Measurements from ENCODE around the gene OR2T1.
"Not testable (repeated sequence)": the region's sequence is repeated elsewhere in the genome, so short reads cannot be mapped to it uniquely, and the experiment has no call there.

The OR2T1 gene, protein sequence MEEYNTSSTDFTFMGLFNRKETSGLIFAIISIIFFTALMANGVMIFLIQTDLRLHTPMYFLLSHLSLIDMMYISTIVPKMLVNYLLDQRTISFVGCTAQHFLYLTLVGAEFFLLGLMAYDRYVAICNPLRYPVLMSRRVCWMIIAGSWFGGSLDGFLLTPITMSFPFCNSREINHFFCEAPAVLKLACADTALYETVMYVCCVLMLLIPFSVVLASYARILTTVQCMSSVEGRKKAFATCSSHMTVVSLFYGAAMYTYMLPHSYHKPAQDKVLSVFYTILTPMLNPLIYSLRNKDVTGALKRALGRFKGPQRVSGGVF

DNA sequence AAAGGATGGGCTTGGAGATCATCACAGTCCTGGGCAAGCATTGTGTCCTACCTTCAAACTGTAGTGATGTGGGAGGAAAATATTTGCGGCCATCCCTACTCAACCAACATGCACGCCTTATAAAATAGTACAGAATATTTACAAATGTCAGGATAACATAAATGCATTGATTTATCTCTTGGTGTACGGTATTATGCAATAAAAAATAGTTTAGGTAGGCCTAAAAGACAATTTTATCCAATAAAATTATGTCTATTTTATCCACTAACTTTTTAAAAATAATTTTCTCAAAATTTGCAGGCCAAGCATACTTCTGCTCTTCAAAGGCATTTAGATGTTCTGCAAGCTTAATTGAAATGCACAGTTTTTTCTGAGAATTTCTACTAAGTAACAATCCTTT lies at the start of gene OR2T1:
OR2T1 (plus strand) TSS at position 301 of the 400 bp plus-strand sequence. CDS start 3,100 bp downstream, outside the sequence.
- DNase-seq = no peak

DNA sequence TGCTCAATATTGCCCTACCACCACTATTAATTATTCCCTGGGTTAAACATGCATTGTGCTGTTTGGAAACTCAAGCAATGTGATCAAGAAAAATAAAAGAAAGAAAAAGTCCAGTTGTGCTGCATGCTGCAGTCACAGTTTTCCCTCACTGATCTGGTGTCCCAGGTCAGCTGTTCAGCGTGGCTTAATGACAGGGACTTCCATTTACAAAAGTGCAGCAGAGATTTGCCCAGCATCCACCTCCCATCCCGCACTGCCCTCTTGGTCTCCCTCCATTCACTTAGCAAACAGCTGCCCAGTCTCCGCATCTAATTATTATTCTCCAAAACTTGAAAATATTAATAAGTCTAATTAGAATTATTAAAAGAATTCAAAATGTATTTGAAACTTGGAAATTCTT lies 43.4 kb upstream of the OR2T1 start:
- DNase-seq = no peak

DNA sequence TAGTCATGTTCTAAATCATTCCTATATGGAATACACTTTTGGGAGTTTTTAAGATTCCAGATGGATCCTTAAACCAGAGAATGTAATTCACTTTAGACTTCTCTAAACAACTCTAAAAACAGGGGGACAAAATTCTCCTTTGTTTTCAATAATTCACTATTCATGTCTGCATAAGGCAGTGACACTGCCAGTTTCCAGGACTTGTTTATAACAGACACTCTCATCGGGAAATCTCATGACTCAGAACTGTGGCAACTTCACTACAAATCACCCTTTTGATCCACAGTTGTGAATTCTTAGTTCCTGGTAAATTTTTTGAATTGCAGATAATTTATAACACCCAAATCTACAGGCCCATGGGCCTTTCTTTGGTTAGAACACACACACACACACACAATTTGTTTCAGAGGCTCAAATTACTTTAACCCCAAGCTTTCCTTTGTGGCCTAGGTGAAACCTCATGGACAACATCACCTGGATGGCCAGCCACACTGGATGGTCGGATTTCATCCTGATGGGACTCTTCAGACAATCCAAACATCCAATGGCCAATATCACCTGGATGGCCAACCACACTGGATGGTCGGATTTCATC lies 41.6 kb upstream of the OR2T1 start, which contains the start of gene OR2T4:
OR2T4 (plus strand) TSS at position 545 of the 595 bp plus-strand sequence; CDS start at position 545, 0 bp downstream.
- no peak for DNase-seq

DNA sequence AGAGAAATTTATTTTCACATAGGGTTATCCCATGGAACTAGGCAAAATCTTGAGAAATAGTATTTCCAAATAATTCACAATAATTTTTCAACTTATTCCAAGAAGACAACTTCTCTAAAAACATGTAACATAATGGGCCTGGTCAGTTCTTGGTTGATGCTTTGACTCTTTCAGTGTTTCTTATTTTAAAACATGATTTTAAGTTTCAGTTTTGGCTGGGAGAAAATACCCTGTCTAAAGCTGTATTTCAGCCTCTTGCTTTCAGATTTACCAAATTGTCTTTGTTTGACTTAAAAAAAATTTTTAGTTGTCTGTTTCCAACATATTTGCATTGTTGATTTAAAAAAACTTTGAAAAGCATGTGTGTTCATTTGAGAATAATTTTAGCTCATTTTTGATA lies 36.2 kb upstream of the OR2T1 start:
- no peak for DNase-seq

DNA sequence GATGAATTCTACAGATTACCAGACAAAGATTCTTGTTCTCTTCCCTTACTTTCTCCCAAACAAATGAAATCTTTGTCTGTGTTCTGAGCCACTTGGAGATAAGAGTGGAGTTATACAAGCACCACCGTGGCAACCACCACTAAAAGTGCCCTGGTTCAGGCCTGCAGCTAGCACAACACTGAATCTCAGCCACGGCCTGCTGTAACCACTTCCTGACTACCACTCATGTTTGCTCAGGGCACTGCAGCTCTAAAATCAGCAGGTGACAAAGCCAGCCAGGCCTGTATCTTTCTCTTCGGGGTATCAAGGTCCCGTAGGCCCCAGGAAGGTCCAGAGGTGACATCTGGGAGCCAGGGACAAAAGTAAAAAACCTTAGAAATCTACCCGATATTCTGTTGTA lies 30.5 kb upstream of the OR2T1 start:
- DNase-seq = no peak

DNA sequence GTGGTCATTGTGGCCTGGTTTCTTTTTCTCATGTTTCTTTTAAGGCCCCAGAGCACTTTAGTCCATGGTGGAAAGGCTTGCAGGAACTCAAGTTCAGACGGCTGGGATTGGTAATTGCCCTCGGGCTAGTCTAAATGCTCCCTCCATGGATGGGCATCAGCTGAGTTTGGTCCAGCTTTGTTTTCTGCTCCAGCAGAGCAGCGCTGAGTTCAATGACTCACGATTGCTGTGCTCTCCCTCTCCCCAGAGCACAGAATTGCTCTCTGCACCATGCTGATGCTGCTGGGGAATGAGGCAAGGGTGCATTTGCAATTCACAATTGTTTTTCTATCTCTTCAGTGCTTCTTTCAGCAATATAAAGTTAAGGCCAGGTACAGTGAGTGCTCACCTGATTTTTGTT lies 29.1 kb upstream of the OR2T1 start:
- no peak for DNase-seq

DNA sequence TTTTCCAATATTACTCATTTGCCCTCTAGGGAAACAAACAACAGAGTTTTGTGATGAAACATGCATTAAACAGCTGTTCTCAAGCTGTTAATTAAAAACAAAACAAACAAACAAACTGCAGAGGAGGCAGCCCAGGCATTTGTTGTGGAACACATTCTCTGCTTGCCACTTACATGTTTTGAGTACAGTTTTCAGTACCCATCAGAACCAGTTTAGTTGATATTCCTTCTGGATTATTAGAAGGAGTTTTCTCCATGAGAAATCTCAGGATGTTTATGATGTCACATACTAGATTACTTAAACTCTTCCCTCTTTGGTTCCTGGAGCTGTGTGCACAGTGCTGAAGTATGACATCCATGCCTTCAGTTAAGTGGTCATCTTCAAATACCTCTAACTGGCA lies 27.4 kb upstream of the OR2T1 start, which contains the start of gene OR2T6:
OR2T6 (plus strand) TSS at position 301 of the 400 bp plus-strand sequence. CDS start 11,863 bp downstream, outside the sequence.
- DNase-seq = no peak

DNA sequence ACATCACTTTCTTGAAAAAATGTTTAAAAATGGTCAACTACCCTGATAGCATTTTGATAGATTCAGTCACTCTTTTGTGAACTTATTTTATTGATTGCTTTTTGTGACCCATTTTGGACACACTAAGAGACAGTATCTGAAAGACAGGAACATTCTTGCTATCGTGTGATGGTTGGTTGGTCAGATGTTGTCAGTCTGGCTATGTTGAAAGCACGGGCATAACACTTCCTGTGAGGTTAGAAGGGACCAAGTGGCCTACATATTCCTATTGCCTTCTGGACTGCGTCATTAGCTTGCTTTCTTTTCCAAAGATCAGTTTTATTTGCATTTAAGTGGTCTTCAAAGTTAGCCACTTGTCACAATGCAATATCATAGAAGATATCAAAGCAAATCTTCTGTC lies 25.9 kb upstream of the OR2T1 start:
- DNase-seq = no peak

DNA sequence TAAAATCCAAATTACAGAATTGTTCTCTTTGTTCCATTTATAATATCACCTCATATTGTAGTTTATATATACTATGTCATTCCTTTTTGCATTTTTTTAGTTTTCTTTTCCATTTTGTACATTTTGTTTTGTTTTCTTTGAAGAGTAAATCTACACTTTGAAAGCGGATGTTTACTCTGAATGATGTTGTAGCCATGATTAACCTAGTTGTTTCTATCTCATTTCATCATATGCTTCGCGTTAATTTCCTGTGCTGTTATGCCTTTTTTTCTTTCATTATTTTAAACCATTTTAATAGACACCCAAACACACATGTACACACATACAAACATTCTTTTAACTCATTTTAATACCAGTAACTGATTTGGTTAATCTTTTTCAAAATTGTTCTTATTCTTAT lies 22.0 kb upstream of the OR2T1 start:
- no peak for DNase-seq

DNA sequence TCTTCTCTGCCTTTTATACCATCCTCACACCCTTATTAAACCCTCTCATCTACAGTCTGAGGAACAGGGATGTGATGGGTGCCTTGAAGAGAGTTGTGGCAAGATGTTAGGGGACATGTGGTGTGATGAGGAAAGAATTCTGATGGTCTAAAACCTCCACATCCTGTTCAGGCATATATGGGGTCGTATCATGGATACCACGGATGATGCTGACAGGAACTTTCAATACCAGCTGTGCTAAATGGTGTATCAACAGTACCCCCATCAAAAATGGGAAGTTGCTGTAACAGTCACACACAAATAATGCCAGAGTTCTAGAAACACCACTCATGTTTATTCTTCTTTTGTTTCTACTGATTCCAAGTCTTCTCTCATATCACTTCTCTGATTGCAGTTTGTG lies 14.4 kb upstream of the OR2T1 start:
- DNase-seq = no peak

DNA sequence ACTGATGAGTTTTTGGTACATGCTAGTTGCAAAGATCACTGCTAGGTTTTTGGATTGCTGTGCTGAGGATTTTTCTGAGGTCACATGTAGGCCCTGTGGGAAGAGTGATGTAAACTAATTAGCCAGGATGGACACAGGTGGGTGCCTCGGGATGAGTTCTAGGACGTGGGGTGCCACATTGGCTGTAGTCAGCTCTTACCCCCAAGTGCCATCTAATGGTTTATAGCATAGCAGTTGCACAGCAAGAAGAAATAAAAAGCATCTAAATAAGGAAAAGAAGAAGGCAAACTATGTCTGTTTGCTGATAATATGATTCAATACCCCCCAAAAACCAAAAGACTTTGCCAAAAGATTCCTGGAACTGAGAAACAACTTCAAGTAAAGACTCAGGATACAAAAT lies 9.8 kb upstream of the OR2T1 start:
- no peak for DNase-seq

DNA sequence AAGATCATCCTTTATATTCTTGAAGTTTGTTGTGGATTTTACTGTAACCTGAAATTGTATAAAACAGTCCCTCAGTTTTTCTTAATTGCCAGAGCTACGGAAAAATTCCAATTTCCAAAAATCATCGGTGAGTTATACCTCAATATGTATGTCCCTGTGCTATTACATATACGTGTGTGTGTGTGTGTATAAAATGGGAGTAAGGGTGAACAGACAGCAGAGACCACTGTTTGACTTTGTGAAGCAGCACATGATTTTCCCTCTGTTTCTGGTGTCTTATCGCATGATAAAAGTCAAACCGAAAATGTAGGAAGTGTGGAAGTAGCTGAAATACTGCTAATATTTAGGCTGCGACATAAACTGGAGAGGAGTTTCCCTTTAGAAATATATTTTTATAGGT lies 1.2 kb downstream of the OR2T1 start:
- no peak for DNase-seq

DNA sequence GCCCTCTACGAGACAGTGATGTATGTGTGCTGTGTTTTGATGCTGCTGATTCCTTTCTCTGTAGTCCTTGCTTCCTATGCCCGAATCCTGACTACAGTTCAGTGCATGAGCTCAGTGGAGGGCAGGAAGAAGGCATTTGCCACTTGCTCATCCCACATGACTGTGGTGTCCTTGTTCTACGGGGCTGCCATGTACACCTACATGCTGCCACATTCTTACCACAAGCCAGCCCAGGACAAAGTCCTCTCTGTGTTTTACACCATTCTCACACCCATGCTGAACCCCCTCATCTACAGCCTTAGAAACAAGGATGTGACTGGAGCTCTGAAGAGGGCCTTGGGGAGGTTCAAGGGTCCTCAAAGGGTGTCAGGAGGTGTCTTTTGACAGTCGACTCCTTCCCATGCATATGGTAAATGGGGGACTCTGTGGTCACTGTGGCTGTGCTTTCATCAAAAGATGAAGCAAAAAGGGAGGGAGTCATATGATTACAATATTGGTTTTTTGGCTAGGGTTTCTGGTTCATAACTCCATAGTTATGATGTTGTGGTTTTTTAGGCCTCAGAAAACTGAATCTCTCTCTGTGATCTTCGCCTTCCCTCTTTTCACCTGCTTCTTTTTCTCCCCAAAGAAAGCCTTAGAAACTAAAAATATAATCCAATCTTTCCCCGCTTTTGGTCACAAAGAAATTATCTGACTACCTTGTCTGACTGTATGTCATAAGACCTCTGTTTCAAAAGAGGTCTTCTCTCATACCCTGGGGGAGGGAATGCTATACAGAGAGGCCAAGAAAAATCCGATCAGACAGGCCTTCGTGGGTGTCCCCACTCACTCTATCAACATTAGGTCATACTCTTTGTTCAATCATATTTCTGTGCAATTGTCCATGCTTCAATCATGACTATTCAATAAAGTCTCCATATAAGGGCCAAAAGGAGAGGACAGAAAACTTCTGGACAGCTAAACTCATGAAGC lies 4.2 kb downstream of the OR2T1 start:
- DNase-seq = no peak

DNA sequence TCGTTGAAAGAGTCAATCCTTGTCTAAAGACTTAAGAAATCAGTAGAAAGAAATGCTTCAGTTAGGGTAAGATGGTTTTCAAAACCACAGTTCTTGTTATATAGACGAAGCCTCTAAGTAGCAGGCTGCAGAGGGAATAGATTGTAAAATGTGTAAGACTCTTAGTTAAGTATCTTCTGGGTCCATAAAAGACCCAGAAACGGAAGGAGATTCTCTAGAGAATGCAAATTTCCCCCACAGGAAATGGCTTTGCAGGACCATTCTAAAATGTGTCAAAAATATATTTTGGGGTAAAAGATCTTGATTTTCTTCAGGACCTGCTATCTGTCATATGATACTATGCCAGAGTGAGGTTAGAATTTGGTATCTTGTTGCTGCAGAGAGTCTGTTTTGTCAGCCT lies 13.4 kb downstream of the OR2T1 start:
- no peak for DNase-seq

DNA sequence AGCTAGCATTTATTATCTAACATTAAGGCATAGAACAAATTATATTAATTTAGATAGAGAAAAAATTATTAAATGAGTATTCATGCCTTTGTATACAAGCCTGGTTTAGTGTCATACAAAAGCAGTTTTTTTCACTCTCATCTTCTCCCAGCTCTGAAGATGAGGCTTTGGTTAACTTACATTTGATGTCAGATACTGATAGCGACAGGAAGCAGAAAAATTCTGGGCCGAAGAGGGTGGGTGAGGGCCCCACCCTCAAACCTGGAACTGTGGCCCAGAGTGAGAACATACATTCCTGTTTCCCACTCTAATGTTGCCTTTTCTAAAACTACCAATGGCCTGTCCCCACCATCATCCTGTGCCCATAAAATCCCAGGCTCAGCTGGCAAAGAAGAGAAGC lies 15.0 kb downstream of the OR2T1 start:
- no peak for DNase-seq

DNA sequence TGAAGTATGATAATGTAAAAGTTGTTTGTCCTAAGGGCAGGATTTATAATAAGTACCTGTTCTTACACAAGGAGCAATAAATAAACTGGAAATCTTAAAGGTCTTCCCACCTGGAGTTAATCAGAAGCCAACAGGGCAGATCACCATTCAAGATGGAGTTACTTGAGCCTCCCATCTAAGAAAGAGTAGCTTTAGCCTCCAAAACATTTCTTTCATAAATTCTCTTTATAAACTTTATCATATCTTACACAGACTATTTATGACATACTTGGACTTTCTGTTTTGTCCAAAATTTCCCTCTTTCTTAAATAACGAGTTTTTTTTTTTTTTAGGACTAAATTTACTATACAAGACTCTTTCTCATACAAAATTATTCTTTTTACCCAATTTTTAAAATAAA lies 18.5 kb downstream of the OR2T1 start:
- DNase-seq = no peak

DNA sequence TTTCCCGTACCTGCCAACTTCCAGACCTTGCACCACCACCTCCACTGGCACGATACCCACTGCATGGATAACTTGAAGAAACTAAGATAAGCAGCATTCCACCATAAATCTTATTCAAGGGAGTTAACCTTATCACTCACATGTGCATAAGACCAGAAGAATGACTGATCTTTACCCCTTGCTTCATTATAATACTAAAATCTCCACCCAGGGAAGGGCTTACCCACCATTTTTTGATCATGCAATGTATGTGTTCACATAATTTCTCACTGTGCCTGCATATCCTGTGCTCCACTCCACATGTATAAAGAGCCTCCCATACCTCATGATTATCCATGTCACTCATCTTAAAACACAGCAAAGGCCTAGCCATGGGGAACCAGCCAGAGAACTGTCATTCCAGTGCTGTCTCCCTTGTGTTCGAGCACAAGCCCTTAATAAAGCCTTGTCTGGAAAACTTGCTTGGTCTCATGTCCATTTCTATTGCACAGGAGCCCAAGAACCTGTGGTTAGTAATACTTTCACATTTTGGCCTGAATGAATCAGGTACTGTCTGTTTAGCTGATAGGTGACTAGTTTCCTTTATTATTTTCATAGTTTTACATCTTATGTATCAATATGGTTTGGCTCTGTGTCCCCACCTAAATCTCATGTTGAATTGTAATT lies 24.8 kb downstream of the OR2T1 start:
- DNase-seq = not testable (repeated sequence)

DNA sequence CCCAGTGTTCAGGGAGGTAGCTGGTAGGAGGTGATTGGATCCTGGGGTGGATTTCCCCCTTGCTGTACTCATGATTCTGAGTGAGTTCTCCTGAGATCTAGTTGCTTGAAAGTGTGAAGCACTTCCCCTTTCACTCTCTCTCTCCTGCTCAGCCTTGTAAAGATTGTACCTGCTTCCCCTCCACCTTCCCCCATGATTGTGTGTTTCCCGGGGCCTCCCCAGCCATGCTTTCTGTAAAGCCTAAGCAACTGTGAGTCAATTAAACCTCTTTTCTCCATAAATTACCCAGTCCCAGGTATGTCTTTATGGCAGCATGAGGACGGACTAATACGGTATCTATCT lies 25.3 kb downstream of the OR2T1 start:
- DNase-seq = not testable (repeated sequence)

DNA sequence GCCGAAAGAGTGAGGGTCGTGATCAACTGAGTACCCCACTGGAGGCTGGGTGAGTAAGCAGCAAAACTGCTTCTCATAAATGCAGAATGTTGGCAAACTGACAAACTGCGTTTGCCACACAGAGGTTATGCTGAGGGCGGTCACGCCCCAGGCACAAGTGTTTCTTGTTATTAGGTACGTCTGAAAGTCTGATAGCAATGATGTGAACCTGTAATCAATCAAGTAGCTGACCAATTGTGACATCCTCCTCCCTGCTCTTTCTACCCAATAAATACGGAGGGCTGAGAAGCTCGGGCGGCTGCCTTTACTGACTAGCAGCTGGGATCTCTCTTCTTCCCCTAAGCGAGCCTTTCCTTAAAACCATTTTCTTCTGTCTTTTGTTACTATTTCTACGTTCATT lies 28.8 kb downstream of the OR2T1 start:
- not testable (repeated sequence) for DNase-seq

DNA sequence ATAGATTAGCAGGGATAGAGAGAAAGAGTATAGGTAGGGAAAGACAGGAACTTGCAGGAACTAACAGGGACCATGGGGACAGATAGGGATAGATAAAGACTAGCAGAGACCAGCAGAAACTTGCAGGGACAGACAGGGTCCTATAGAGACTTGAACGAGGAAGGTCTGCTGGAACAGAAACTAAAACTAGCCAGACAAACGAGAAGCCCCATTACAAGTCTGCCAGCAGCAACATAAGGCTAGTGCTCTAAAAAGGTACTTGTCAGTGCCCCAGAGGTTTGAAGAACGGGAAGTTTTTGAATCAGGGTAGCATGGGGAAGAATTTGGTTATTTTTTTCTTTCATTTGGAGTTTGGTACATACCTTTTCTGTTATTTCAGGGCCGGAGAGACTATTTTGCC lies 29.4 kb downstream of the OR2T1 start:
- not testable (repeated sequence) for DNase-seq

DNA sequence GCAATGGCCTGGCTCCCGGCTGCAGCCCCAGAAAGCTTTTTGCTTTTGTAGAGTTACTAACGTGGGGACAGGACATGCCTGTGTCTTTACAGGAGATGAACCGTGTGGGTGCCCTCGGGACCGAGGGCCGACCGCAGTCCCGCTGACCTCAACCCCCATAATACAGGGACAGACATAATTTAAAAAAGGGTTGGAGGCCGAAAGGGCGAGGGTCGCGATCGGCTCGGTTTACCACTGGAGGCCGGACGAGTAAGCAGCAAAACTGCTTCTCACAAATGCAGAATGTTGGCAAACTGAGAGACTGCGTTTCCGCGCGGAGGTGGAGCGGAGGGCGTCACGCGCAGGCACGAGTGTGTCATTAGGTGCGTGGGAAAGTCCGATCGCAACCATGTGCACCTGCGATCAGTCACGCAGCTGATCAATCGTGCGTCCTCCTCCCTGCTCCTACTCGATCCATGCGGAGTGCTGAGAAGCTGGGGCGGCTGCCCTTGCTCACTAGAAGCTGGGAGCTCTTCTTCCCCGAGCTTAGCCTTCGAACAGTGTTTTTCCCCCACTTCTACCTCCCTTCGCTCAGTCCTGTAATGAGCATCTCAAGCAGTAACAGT lies 31.1 kb downstream of the OR2T1 start:
- not testable (repeated sequence) for DNase-seq

DNA sequence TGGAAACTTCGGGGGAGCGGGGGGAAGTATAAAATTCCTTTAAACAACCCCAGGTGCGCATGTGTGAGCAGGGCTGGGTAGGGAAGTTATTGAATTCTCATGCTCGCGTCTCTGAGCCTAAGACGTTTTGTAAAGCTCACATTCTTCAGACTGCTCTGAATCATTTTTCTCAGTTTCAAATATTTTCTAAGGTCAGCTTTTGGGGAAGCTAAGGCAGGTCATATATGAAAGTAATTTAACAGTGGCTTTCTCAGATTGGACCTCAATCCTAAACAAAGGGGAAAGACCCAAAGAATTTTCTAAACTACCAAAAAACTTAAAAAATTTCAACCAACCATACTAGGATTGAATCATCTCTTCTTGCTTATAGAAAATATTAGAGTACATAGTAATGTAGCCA lies 32.1 kb downstream of the OR2T1 start:
- DNase-seq = not testable (repeated sequence)

All from cerebellar nuclear complex (tissue), 1 donor.